Stimulated activated naive CD8-positive, alpha-beta T cell treated with anti-CD3 and anti-CD28 coated beads, Interleukin-15, amount 100 ng/mL, for 72 hours (primary cell): Measurements from ENCODE around the gene ACSF2.
A peak's percentile ranks its signal among the peaks of the same experiment; 100 is the strongest.
"Not testable (repeated sequence)": the region's sequence is repeated elsewhere in the genome, so short reads cannot be mapped to it uniquely, and the experiment has no call there.

ENCODE experiments used
- ATAC-seq: fragments of 150-1000 bp; cut with Tn5 transposase; 2 replicates; pipeline ENCODE4 v1.10.0; 2021; ENCODE audit warnings: mild to moderate bottlenecking, moderate library complexity
- DNase-seq, 2 donors: peaks; one replicate each; pipeline ENCODE4 v3.0.0; 2021 to 2022
- H3K27ac Mint-ChIP-seq, 2 donors: one replicate each; pipeline ENCODE4 v1.8.0; 2022; ENCODE audit warnings: mild to moderate bottlenecking in 2 of 2, mixed read lengths in 2 of 2, moderate library complexity in 2 of 2
- H3K27me3 Mint-ChIP-seq: one replicate; pipeline ENCODE4 v1.8.0; 2022; ENCODE audit warnings: mixed read lengths
- H3K4me1 Mint-ChIP-seq: one replicate; pipeline ENCODE4 v1.8.0; 2022; ENCODE audit warnings: mild to moderate bottlenecking, mixed read lengths
- H3K4me3 Mint-ChIP-seq, 2 donors: one replicate each; pipeline ENCODE4 v1.8.0; 2022; ENCODE audit warnings: mild to moderate bottlenecking in 2 of 2, mixed read lengths in 2 of 2, moderate library complexity in 1 of 2
- H3K9me3 Mint-ChIP-seq, 2 donors: one replicate each; pipeline ENCODE4 v1.8.0; 2022; ENCODE audit warnings: mixed read lengths in 2 of 2

ACSF2 gene

DNA sequence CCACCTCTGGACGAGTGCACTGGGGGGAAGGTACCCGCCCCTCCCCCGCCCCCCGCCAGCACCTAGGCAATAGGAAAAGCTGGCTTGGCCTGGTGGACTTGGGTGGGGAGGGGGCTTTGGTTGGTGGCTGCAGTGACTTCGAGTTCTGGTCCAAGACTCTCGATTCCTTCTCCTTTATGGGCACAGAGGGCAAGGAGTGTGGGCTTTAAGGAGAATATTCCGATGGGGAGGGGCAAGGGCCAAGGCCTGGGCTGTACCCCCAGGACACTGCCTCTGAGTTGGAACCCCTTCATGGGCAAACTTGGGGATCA is 409 bp downstream of the ACSF2 start:
- H3K27me3 Mint-ChIP-seq, result no peaks in the 10 kb centered on the region
- H3K4me1 Mint-ChIP-seq, result peaks cover 36% of the 10 kb centered on the region
- DNase-seq (peak in 1 of 2 donors; percentile 3), ATAC-seq (no peak)
- no peak overlapping the region for H3K27ac Mint-ChIP-seq
- peak overlapping the region; percentile 88 to 89 for H3K4me3 Mint-ChIP-seq
- H3K9me3 Mint-ChIP-seq, result no peaks in the 10 kb centered on the region

- ATAC-seq (peak; percentile 62), DNase-seq (peak; percentile 30 to 45)
- Mint-ChIP-seq H3K27me3 (no peaks in the 10 kb centered on the region), H3K4me1 (peaks cover 31% of the 10 kb centered on the region), H3K27ac (peak overlapping the region; percentile 23 to 69), H3K9me3 (no peaks in the 10 kb centered on the region), H3K4me3 (peak overlapping the region; percentile 88 to 89)
Measured at GRCh38 chr17:50426814-50427787, 1.1 kb downstream of the ACSF2 start.

DNA sequence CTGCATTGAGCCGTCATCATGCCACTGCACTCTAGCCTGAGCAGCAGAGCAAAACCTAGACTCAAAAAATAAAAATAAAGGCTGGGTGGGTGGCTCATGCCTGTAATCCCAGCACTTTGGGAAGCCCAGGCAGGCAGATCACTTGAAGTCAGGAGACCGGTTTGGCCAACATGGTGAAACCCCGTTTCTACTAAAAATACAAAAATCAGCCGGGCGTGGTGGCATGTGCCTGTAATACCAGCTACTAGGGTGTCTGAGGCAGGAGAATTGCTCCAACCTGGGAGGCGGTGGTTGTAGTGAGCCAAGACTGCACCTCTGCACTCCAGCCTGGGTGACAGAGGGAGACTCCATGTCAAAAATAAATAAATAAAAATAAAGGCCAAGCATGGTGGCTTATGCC is 2.1 kb downstream of the ACSF2 start:
- not testable (repeated sequence) for ATAC-seq, H3K27ac Mint-ChIP-seq, H3K9me3 Mint-ChIP-seq, H3K27me3 Mint-ChIP-seq, H3K4me3 Mint-ChIP-seq, DNase-seq
- peaks cover 31% of the 10 kb centered on the region for H3K4me1 Mint-ChIP-seq

- no peak for ATAC-seq
- peaks cover 31% of the 10 kb centered on the region for H3K4me1 Mint-ChIP-seq
- no peaks in the 10 kb centered on the region for H3K27me3 Mint-ChIP-seq
- no peak overlapping the region for H3K27ac Mint-ChIP-seq
- DNase-seq, result no peak
- H3K4me3 Mint-ChIP-seq, result no peak overlapping the region
- H3K9me3 Mint-ChIP-seq, result no peaks in the 10 kb centered on the region
Measured at GRCh38 chr17:50428831-50429424, 2.9 kb downstream of the ACSF2 start.

DNA sequence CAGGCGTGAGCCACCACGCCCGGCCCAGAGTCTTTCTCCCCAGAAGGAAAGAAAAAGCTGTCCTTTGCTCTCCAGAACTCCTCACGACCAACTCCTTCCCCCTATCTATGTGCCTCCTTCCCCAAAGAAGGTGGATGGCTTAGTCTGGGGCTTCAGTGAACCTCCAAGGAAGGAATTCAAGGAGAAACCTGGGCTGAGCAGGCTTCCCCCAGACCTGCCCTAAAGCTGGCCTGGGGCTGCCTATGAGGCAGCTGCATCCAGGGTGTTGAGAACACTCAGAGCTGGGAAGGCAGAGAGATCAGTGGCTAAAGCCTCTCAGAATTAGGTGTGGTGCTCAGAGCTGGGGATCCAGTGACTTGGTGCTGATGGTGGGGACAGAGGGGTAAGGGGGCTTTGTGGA is 3.8 kb downstream of the ACSF2 start:
- H3K27ac Mint-ChIP-seq, result no peak overlapping the region
- DNase-seq, result no peak
- no peaks in the 10 kb centered on the region for H3K27me3 Mint-ChIP-seq
- H3K4me1 Mint-ChIP-seq, result peaks cover 29% of the 10 kb centered on the region
- no peaks in the 10 kb centered on the region for H3K9me3 Mint-ChIP-seq
- H3K4me3 Mint-ChIP-seq, result no peak overlapping the region
- no peak for ATAC-seq

GRCh38 chr17:50430821-50431618 is 5.0 kb downstream of the ACSF2 start:
- DNase-seq (no peak), ATAC-seq (no peak)
- H3K4me1 Mint-ChIP-seq, result peaks cover 18% of the 10 kb centered on the region
- H3K27me3 Mint-ChIP-seq, result no peaks in the 10 kb centered on the region
- no peak overlapping the region for H3K27ac Mint-ChIP-seq
- H3K4me3 Mint-ChIP-seq, result no peak overlapping the region
- no peaks in the 10 kb centered on the region for H3K9me3 Mint-ChIP-seq

- no peaks in the 10 kb centered on the region for H3K27me3 Mint-ChIP-seq
- DNase-seq (no peak), ATAC-seq (no peak)
- H3K9me3 Mint-ChIP-seq, result no peaks in the 10 kb centered on the region
- H3K4me3 Mint-ChIP-seq, result no peak overlapping the region
- peaks cover 9% of the 10 kb centered on the region for H3K4me1 Mint-ChIP-seq
- no peak overlapping the region for H3K27ac Mint-ChIP-seq
Measured at GRCh38 chr17:50432125-50432762, 6.2 kb downstream of the ACSF2 start.

DNA sequence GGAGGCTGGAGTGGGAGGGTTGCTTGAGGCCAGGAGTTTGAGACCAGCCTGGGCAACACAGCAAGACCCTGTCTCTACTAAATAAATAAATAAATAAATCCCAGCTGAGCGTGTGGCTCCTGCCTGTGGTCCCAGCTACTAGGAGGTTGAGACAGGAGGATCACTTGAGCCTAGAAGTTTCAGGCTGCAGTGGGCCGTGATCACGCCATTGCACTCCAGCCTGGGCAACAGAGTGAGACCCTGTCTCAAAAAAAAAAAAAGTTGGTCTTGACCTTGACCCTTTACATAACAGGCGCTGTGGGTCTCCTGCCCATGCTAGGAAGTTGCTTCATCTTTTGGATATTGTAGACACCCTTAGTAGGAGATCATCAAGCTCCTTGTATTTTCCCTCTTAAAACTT is 11.4 kb downstream of the ACSF2 start:
- Mint-ChIP-seq H3K4me1 (no peaks in the 10 kb centered on the region), H3K9me3 (no peaks in the 10 kb centered on the region), H3K27ac (no peak overlapping the region), H3K4me3 (no peak overlapping the region), H3K27me3 (no peaks in the 10 kb centered on the region)
- ATAC-seq, result no peak
- no peak for DNase-seq

GRCh38 chr17:50439008-50439407 is 13.0 kb downstream of the ACSF2 start:
- H3K9me3 Mint-ChIP-seq, result no peaks in the 10 kb centered on the region
- DNase-seq (no peak), ATAC-seq (no peak)
- H3K27me3 Mint-ChIP-seq, result no peaks in the 10 kb centered on the region
- H3K4me1 Mint-ChIP-seq, result no peaks in the 10 kb centered on the region
- H3K27ac Mint-ChIP-seq, result no peak overlapping the region
- no peak overlapping the region for H3K4me3 Mint-ChIP-seq

DNA sequence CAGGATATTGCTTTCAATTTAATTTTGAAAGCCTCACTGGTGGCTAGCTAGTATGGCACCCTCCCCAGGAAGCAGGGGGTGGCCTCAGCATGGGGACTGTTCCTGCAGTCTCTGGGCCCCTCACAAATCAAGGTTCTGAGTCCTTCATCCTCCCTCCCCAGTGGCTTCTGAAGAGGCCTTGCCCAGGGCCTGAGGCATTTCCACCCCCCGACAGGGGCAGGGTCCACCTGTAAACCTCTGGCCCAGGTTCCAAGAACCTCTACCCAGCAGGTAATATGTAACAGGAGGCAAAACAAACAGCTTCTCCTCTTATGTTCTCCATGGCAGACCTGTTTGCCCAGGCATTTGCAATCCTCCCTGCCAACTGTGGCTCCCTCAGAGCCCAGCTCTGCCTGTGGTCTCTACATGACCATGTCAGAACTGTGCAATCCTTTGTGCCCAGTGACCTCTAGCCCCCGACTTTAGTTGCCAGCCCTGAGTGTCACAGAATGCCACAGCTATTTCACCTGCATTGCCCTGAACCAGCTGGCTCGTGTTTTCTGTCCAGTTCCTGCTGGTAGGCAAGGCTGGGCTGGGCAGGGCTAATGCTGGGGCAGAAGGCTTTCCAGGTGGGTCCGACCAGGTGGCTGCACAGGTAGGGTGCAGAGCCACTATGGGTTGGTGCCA is 14.3 kb downstream of the ACSF2 start:
- ATAC-seq (no peak), DNase-seq (no peak)
- H3K4me3 Mint-ChIP-seq, result no peak overlapping the region
- no peaks in the 10 kb centered on the region for H3K4me1 Mint-ChIP-seq
- H3K27me3 Mint-ChIP-seq, result no peaks in the 10 kb centered on the region
- H3K9me3 Mint-ChIP-seq, result no peaks in the 10 kb centered on the region
- no peak overlapping the region for H3K27ac Mint-ChIP-seq

- DNase-seq, result no peak
- Mint-ChIP-seq H3K4me1 (no peaks in the 10 kb centered on the region), H3K4me3 (no peak overlapping the region), H3K27me3 (no peaks in the 10 kb centered on the region), H3K27ac (peak overlapping the region in 1 of 2 donors; percentile 41), H3K9me3 (no peaks in the 10 kb centered on the region)
- ATAC-seq, result no peak
Measured at GRCh38 chr17:50440838-50441829, 15.1 kb downstream of the ACSF2 start.

- Mint-ChIP-seq H3K4me3 (no peak overlapping the region), H3K4me1 (no peaks in the 10 kb centered on the region), H3K9me3 (no peaks in the 10 kb centered on the region), H3K27ac (no peak overlapping the region), H3K27me3 (no peaks in the 10 kb centered on the region)
- no peak for ATAC-seq
- no peak for DNase-seq
Measured at GRCh38 chr17:50443505-50443974, 17.5 kb downstream of the ACSF2 start.

DNA sequence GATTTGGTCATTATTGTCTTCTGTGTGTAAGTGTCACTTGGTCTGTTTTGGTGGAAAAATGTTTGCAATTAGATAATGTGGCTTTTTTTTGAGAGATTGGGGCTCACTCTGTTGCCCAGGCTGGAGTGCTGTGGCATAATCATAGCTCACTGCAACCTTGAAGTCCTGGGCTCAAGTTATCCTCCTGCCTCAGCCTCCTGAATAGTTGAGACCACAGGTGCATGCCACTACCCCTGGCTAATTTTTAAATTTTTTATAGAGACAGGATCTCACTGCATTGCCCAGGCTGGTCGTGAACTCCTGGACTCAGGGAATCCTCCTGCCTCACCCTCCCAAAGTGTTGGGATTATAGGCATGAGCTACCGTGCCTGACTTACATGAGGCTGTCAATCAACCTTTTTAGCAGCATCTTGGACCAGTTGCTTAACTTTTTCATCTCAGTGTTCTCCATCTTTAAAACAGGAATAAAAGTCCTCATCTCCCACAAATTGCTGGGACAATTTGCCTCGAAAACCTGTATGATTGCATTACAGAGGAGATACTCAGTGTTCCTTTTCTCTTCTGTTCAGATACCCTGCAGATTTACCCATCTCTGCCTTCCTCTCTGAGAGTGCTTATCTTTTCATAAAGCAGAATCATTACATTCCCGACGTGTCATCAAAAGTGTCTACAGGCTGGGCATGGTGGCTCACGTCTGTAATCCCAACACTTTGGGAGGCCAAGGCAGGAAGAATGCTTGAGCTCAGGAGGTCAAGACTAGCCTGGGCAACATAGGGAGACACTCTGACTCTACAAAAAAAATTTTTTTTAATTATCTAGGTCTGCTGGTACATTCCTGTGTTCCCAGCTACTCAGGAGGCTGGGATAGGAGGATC is 19.1 kb downstream of the ACSF2 start:
- Mint-ChIP-seq H3K9me3 (no peaks in the 10 kb centered on the region), H3K27ac (no peak overlapping the region), H3K27me3 (no peaks in the 10 kb centered on the region), H3K4me3 (no peak overlapping the region), H3K4me1 (no peaks in the 10 kb centered on the region)
- no peak for DNase-seq
- ATAC-seq, result no peak
